Memory B cell (primary cell): ENCODE measurements around the gene RPRD2.

Experiments
- ATAC-seq: fragments of 150-1000 bp; cut with Tn5 transposase; 2 replicates; pipeline ENCODE4 v1.10.0; 2021; ENCODE audit warnings: low read depth, mild to moderate bottlenecking, moderate library complexity
- DNase-seq, 2 donors: peaks; one replicate each; pipeline ENCODE4 v3.0.0; 2022; ENCODE audit warnings: low spot score in 2 of 2
- H3K27ac Mint-ChIP-seq: one replicate; pipeline ENCODE4 v1.8.0; 2022; ENCODE audit warnings: mild to moderate bottlenecking, moderate library complexity, mixed read lengths
- H3K27me3 Mint-ChIP-seq: one replicate; pipeline ENCODE4 v1.8.0; 2022; ENCODE audit warnings: mixed read lengths
- H3K36me3 Mint-ChIP-seq: one replicate; pipeline ENCODE4 v1.8.0; 2022; ENCODE audit warnings: mild to moderate bottlenecking, mixed read lengths
- H3K4me1 Mint-ChIP-seq: one replicate; pipeline ENCODE4 v1.8.0; 2022; ENCODE audit warnings: mixed read lengths
- H3K4me3 Mint-ChIP-seq: one replicate; pipeline ENCODE4 v1.8.0; 2022; ENCODE audit warnings: mild to moderate bottlenecking, moderate library complexity, mixed read lengths
- H3K9me3 Mint-ChIP-seq: one replicate; pipeline ENCODE4 v1.8.0; 2022; ENCODE audit warnings: mixed read lengths

Gene RPRD2

DNA sequence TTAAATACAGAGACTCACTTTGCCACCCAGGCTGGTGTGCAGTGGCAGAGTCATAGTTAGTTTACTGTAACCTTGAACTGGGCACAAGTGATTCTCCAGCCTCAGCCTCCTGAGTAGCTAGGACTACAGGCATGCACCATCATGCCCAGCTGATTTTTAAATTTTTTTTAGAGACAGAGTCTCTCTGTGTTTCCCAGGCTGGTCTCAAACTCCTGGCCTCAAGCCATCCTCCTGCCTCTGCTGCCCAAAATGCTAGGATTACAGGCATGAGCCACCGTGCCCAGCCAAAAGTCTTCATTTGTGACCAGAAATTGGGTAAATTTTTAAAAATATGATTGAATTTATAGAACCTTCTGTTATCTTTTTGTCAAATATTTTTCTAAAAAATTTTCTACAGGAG is 105.3 kb downstream of the RPRD2 start:
- no peak for ATAC-seq

GRCh38 chr1:150472601-150473200 is 108.8 kb downstream of the RPRD2 start:
- Mint-ChIP-seq H3K9me3 (no peaks in the 10 kb centered on the region), H3K27me3 (no peaks in the 10 kb centered on the region), H3K4me3 (no peak overlapping the region), H3K36me3 (peaks cover 22% of the 10 kb centered on the region), H3K27ac (no peak overlapping the region), H3K4me1 (no peaks in the 10 kb centered on the region)
- DNase-seq: no peak
- ATAC-seq: no peak

More for the DNA sequence above, 105.3 kb downstream of the RPRD2 start:
- no peaks in the 10 kb centered on the region for H3K9me3 Mint-ChIP-seq
- DNase-seq: no peak
- no peak overlapping the region for H3K4me3 Mint-ChIP-seq
- peaks cover 3% of the 10 kb centered on the region for H3K4me1 Mint-ChIP-seq
- H3K27me3 Mint-ChIP-seq: no peaks in the 10 kb centered on the region
- no peak overlapping the region for H3K27ac Mint-ChIP-seq
- peaks cover 29% of the 10 kb centered on the region for H3K36me3 Mint-ChIP-seq

DNA sequence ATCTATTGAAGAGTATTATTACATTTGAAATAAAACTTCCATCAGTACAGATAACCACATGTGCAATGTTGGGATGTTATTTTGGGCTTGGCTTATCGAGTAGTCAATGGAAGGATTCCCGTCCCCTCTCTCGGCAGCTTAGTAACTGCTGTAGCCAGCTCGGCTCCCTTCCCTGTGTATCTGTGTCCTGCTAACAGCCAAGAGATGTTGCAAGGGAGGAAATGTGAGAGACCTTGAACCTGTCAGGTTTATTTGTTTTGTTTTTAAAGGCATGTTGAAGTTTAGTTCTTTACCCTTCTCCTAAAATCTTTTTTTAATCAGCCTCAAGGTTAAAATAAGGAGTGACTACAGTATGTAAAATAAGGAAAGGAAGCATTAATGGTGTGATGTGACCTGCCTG is 109.7 kb downstream of the RPRD2 start:
- Mint-ChIP-seq H3K36me3 (peaks cover 22% of the 10 kb centered on the region), H3K9me3 (no peaks in the 10 kb centered on the region), H3K4me1 (no peaks in the 10 kb centered on the region), H3K27me3 (no peaks in the 10 kb centered on the region), H3K4me3 (no peak overlapping the region), H3K27ac (no peak overlapping the region)
- DNase-seq (no peak), ATAC-seq (no peak)

- H3K4me1 Mint-ChIP-seq: no peaks in the 10 kb centered on the region
- H3K9me3 Mint-ChIP-seq: no peaks in the 10 kb centered on the region
- no peak overlapping the region for H3K4me3 Mint-ChIP-seq
- DNase-seq (no peak), ATAC-seq (no peak)
- H3K27me3 Mint-ChIP-seq: no peaks in the 10 kb centered on the region
- H3K36me3 Mint-ChIP-seq: peaks cover 22% of the 10 kb centered on the region
- H3K27ac Mint-ChIP-seq: peak overlapping the region; percentile 21
Observed at GRCh38 chr1:150474869-150475268, 110.9 kb downstream of the RPRD2 start.

GRCh38 chr1:150476754-150477153 is 112.8 kb downstream of the RPRD2 start:
- H3K36me3 Mint-ChIP-seq: peaks cover 8% of the 10 kb centered on the region
- no peaks in the 10 kb centered on the region for H3K4me1 Mint-ChIP-seq
- no peaks in the 10 kb centered on the region for H3K9me3 Mint-ChIP-seq
- H3K27ac Mint-ChIP-seq: no peak overlapping the region
- ATAC-seq (no peak), DNase-seq (no peak)
- no peak overlapping the region for H3K4me3 Mint-ChIP-seq
- H3K27me3 Mint-ChIP-seq: no peaks in the 10 kb centered on the region

- peaks cover 3% of the 10 kb centered on the region for H3K36me3 Mint-ChIP-seq
- H3K9me3 Mint-ChIP-seq: no peaks in the 10 kb centered on the region
- no peak for ATAC-seq
- H3K27ac Mint-ChIP-seq: peak overlapping the region; percentile 19
- no peak overlapping the region for H3K4me3 Mint-ChIP-seq
- DNase-seq: no peak
- no peaks in the 10 kb centered on the region for H3K4me1 Mint-ChIP-seq
- no peaks in the 10 kb centered on the region for H3K27me3 Mint-ChIP-seq
Observed at GRCh38 chr1:150477320-150477719, 113.4 kb downstream of the RPRD2 start.

DNA sequence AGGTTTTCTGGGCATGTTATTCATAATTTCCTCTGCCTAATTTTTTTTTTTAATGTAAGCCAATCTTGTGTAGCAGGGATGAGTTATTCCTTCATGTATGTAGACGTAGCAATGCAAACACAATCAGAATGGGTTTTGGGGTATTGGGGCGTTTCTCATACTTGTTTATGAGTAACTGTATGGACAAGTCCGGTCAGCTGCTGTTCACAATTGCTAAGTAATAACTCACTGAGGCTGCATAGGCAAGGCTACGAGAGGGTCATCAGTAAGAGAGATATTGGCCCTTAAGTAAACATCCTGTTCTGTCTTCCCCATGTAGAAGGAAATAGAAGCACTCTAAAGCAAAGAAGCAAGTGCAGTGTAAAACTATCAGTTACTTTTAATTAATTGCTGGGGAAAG is 113.8 kb downstream of the RPRD2 start:
- Mint-ChIP-seq H3K36me3 (no peaks in the 10 kb centered on the region), H3K4me1 (no peaks in the 10 kb centered on the region), H3K27me3 (no peaks in the 10 kb centered on the region), H3K4me3 (no peak overlapping the region), H3K9me3 (no peaks in the 10 kb centered on the region), H3K27ac (peak overlapping the region; percentile 19)
- ATAC-seq: no peak
- DNase-seq: no peak

GRCh38 chr1:150479370-150479769 is 115.4 kb downstream of the RPRD2 start:
- no peaks in the 10 kb centered on the region for H3K36me3 Mint-ChIP-seq
- H3K9me3 Mint-ChIP-seq: no peaks in the 10 kb centered on the region
- H3K4me3 Mint-ChIP-seq: no peak overlapping the region
- ATAC-seq (no peak), DNase-seq (no peak)
- H3K27me3 Mint-ChIP-seq: no peaks in the 10 kb centered on the region
- H3K4me1 Mint-ChIP-seq: no peaks in the 10 kb centered on the region
- H3K27ac Mint-ChIP-seq: no peak overlapping the region

- DNase-seq (no peak), ATAC-seq (no peak)
- Mint-ChIP-seq H3K4me3 (no peak overlapping the region), H3K4me1 (no peaks in the 10 kb centered on the region), H3K36me3 (no peaks in the 10 kb centered on the region), H3K27ac (no peak overlapping the region), H3K27me3 (no peaks in the 10 kb centered on the region), H3K9me3 (no peaks in the 10 kb centered on the region)
Observed at GRCh38 chr1:150479927-150480352, 116.0 kb downstream of the RPRD2 start.

GRCh38 chr1:150484431-150484830 is 120.5 kb downstream of the RPRD2 start:
- H3K9me3 Mint-ChIP-seq: no peaks in the 10 kb centered on the region
- no peaks in the 10 kb centered on the region for H3K36me3 Mint-ChIP-seq
- H3K4me3 Mint-ChIP-seq: no peak overlapping the region
- no peak for ATAC-seq
- H3K4me1 Mint-ChIP-seq: peaks cover 9% of the 10 kb centered on the region
- H3K27ac Mint-ChIP-seq: no peak overlapping the region
- H3K27me3 Mint-ChIP-seq: no peaks in the 10 kb centered on the region
- DNase-seq: no peak

DNA sequence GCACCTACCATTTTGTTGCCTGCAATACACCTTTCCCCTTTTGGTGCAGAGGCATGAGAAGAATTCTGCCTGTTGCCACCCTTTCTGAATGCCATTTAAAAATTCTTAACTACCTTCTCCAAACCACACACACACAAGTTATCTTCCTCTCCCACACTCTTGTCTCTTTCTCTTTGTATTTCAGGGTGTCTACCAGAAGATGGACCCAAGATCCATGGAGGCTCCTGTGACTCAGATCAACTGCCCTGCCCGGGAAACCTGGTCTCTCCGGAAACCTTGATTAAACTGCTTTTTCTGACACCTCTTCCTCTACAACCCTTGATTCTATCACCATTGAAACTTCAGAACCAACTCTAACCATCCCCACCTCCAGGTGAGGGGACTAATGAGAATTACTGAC is 120.9 kb downstream of the RPRD2 start:
- ATAC-seq (no peak), DNase-seq (no peak)
- no peak overlapping the region for H3K4me3 Mint-ChIP-seq
- no peak overlapping the region for H3K27ac Mint-ChIP-seq
- H3K27me3 Mint-ChIP-seq: no peaks in the 10 kb centered on the region
- no peaks in the 10 kb centered on the region for H3K9me3 Mint-ChIP-seq
- H3K36me3 Mint-ChIP-seq: no peaks in the 10 kb centered on the region
- H3K4me1 Mint-ChIP-seq: peaks cover 9% of the 10 kb centered on the region

- Mint-ChIP-seq H3K36me3 (peaks cover 8% of the 10 kb centered on the region), H3K9me3 (no peaks in the 10 kb centered on the region), H3K4me3 (peak within 1 kb of the TSS; percentile 95), H3K27me3 (no peaks in the 10 kb centered on the region), H3K27ac (peak within 1 kb of the TSS; percentile 94), H3K4me1 (peaks cover 9% of the 10 kb centered on the region)
- peak; percentile 98 for ATAC-seq
- peak; percentile 95 to 97 for DNase-seq
Observed at GRCh38 chr1:150486966-150487762, 123.2 kb downstream of the RPRD2 start, which contains the start of gene TARS2. Gene TARS2 (plus strand): TSS chr1:150487419. CDS start chr1:150487451, 32 bp downstream.

GRCh38 chr1:150487763-150488115 is 123.8 kb downstream of the RPRD2 start:
- ATAC-seq (no peak), DNase-seq (no peak)
- H3K4me3 Mint-ChIP-seq: peak overlapping the region; percentile 95
- H3K4me1 Mint-ChIP-seq: peaks cover 9% of the 10 kb centered on the region
- no peaks in the 10 kb centered on the region for H3K9me3 Mint-ChIP-seq
- H3K27ac Mint-ChIP-seq: peak overlapping the region; percentile 94
- peaks cover 11% of the 10 kb centered on the region for H3K36me3 Mint-ChIP-seq
- H3K27me3 Mint-ChIP-seq: no peaks in the 10 kb centered on the region

- peaks cover 22% of the 10 kb centered on the region for H3K36me3 Mint-ChIP-seq
- no peak for ATAC-seq
Observed at GRCh38 chr1:150493175-150493574, 129.2 kb downstream of the RPRD2 start.

DNA sequence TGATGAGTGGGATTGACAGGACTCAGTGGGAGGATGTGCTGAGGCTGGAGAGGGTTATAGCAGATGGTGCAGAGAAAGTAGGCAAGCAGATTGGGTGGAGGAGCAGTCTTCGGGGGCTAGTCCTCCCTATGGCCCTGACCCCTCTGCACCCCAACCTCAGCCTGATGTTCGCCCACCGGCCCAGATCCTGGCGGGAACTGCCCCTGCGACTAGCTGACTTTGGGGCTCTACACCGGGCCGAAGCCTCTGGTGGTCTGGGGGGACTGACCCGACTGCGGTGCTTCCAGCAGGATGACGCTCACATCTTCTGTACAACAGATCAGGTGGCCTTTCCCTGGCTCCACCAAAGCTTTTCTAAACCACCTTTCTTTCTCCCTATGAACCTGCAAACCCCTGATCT is 134.4 kb downstream of the RPRD2 start:
- no peaks in the 10 kb centered on the region for H3K9me3 Mint-ChIP-seq
- H3K4me3 Mint-ChIP-seq: no peak overlapping the region
- DNase-seq (no peak), ATAC-seq (no peak)
- H3K27ac Mint-ChIP-seq: no peak overlapping the region
- H3K36me3 Mint-ChIP-seq: peaks cover 26% of the 10 kb centered on the region
- peaks cover 2% of the 10 kb centered on the region for H3K4me1 Mint-ChIP-seq
- H3K27me3 Mint-ChIP-seq: no peaks in the 10 kb centered on the region

More at GRCh38 chr1:150493175-150493574, 129.2 kb downstream of the RPRD2 start:
- H3K27ac Mint-ChIP-seq: no peak overlapping the region
- H3K4me3 Mint-ChIP-seq: no peak overlapping the region
- H3K27me3 Mint-ChIP-seq: no peaks in the 10 kb centered on the region
- no peaks in the 10 kb centered on the region for H3K9me3 Mint-ChIP-seq
- no peak for DNase-seq
- H3K4me1 Mint-ChIP-seq: peaks cover 6% of the 10 kb centered on the region
